DND-41 (cell line): ENCODE data around the gene FAM78A.

Experiments
- ATAC-seq: fragments of 200-7000 bp; cut with Tn5 transposase; 3 replicates; pipeline ENCODE4 v1.9.1; 2021; ENCODE audit warnings: low read depth; ENCODE audit not compliant: insufficient read depth
- DNase-seq: peaks from one replicate; pipeline ENCODE4 v3.0.0-alpha.2; 2020
- H2AFZ ChIP-seq: 2 replicates; pipeline ENCODE4 v1.6.0; 2012; ENCODE audit warnings: low read depth, low read length
- H3K27ac ChIP-seq: 2 replicates; pipeline ENCODE4 v1.5.1; 2012; ENCODE audit warnings: low read length, inconsistent platforms
- H3K27me3 ChIP-seq: fragments of 200-600 bp; sonication (generic); 2 replicates; pipeline ENCODE4 v1.6.0; 2012; ENCODE audit warnings: low read length, mild to moderate bottlenecking, inconsistent platforms; ENCODE audit not compliant: insufficient read depth, poor library complexity
- H3K36me3 ChIP-seq: 2 replicates; pipeline ENCODE4 v1.5.1; 2012; ENCODE audit warnings: low read length, inconsistent platforms; ENCODE audit not compliant: insufficient read depth
- H3K4me1 ChIP-seq: 2 replicates; pipeline ENCODE4 v1.5.1; 2012; ENCODE audit warnings: mild to moderate bottlenecking, low read length; ENCODE audit not compliant: insufficient read depth
- H3K4me2 ChIP-seq: 2 replicates; pipeline ENCODE4 v1.6.0; 2012; ENCODE audit warnings: mild to moderate bottlenecking, moderate library complexity, low read length, inconsistent platforms; ENCODE audit not compliant: insufficient read depth
- H3K4me3 ChIP-seq, 2 experiments: fragments of 200-600 bp in 1 of 2; shearing (Covaris generic) in 1 of 2; 2 replicates each; pipeline ENCODE4 v1.5.1; 2012 to 2016; ENCODE audit warnings: inconsistent platforms in 2 of 2, low read length in 2 of 2, mild to moderate bottlenecking in 2 of 2, low read depth in 1 of 2, moderate library complexity in 1 of 2
- H3K79me2 ChIP-seq: 2 replicates; pipeline ENCODE4 v1.6.0; 2012; ENCODE audit warnings: low read length, inconsistent platforms; ENCODE audit not compliant: insufficient read depth
- H3K9ac ChIP-seq: 2 replicates; pipeline ENCODE4 v1.6.0; 2012; ENCODE audit warnings: low read depth, mild to moderate bottlenecking, inconsistent platforms, low read length, moderate library complexity
- H3K9me3 ChIP-seq: 2 replicates; pipeline ENCODE4 v1.5.1; 2012; ENCODE audit warnings: low read length, moderate library complexity, mild to moderate bottlenecking, inconsistent platforms; ENCODE audit not compliant: insufficient read depth, severe bottlenecking
- H4K20me1 ChIP-seq: 2 replicates; pipeline ENCODE4 v1.6.0; 2012; ENCODE audit warnings: low read length; ENCODE audit not compliant: insufficient read depth
- CTCF ChIP-seq: IDR thresholded peaks from 2 replicates; pipeline ENCODE4 v1.5.1; 2012; ENCODE audit warnings: borderline replicate concordance, low read length, moderate library complexity, mild to moderate bottlenecking; ENCODE audit not compliant: poor library complexity, severe bottlenecking; ENCODE audit errors: extremely low read depth
- EZH2 ChIP-seq: IDR thresholded peaks from 3 replicates; pipeline ENCODE4 v1.6.1; 2012; ENCODE audit warnings: borderline replicate concordance, low read depth, mild to moderate bottlenecking, moderate library complexity, low read length, inconsistent platforms; ENCODE audit not compliant: severe bottlenecking

Gene FAM78A

GRCh38 chr9:131282688-131283422, 6.5 kb upstream of the FAM78A start:
- H3K4me2 ChIP-seq: no peak overlapping the region
- no peak for DNase-seq

GRCh38 chr9:131282175-131282574, 5.9 kb upstream of the FAM78A start:
- Histone ChIP-seq H3K4me2 (no peak overlapping the region), H2AFZ (no peak overlapping the region), H3K9ac (no peak overlapping the region), H3K4me3 (no peak overlapping the region), H3K36me3 (no peaks in the 10 kb centered on the region), H3K9me3 (no peaks in the 10 kb centered on the region), H3K27me3 (no peaks in the 10 kb centered on the region), H3K79me2 (peaks cover 3% of the 10 kb centered on the region), H4K20me1 (no peaks in the 10 kb centered on the region), H3K27ac (no peak overlapping the region), H3K4me1 (peaks cover 7% of the 10 kb centered on the region)
- TF ChIP-seq CTCF (no peak), EZH2 (no peak)
- ATAC-seq (no peak), DNase-seq (no peak)

More at GRCh38 chr9:131282688-131283422, 6.5 kb upstream of the FAM78A start:
- H2AFZ ChIP-seq: no peak overlapping the region
- H3K4me3 ChIP-seq: no peak overlapping the region
- no peaks in the 10 kb centered on the region for H3K36me3 ChIP-seq
- H3K27me3 ChIP-seq: no peaks in the 10 kb centered on the region
- H3K27ac ChIP-seq: no peak overlapping the region
- no peaks in the 10 kb centered on the region for H3K9me3 ChIP-seq
- no peaks in the 10 kb centered on the region for H4K20me1 ChIP-seq
- ATAC-seq: no peak
- H3K4me1 ChIP-seq: peaks cover 7% of the 10 kb centered on the region
- no peak overlapping the region for H3K9ac ChIP-seq
- TF ChIP-seq EZH2: no peak
- TF ChIP-seq CTCF: no peak
- no peaks in the 10 kb centered on the region for H3K79me2 ChIP-seq

GRCh38 chr9:131281119-131281965, 5.0 kb upstream of the FAM78A start:
- Histone ChIP-seq H3K4me2 (no peak overlapping the region), H2AFZ (no peak overlapping the region), H3K36me3 (no peaks in the 10 kb centered on the region), H3K9ac (no peak overlapping the region), H3K27ac (no peak overlapping the region), H3K4me1 (peaks cover 7% of the 10 kb centered on the region), H3K27me3 (no peaks in the 10 kb centered on the region), H3K9me3 (no peaks in the 10 kb centered on the region), H4K20me1 (no peaks in the 10 kb centered on the region), H3K4me3 (no peak overlapping the region), H3K79me2 (peaks cover 12% of the 10 kb centered on the region)
- DNase-seq: no peak
- ATAC-seq: no peak
- TF ChIP-seq CTCF: no peak
- TF ChIP-seq EZH2: no peak
